Dendritic cell treated with granulocyte-macrophage colony-stimulating factor and Interleukin-4, amounts not matched to agents 40 ng/mL and 50 ng/mL, for 4 days (primary cell): ENCODE data around the gene NLGN1.

Experiments
- H3K27ac Mint-ChIP-seq: one replicate; pipeline ENCODE4 v1.8.0; 2022; ENCODE audit warnings: mild to moderate bottlenecking, mixed read lengths
- H3K27me3 Mint-ChIP-seq: one replicate; pipeline ENCODE4 v1.8.0; 2022; ENCODE audit warnings: mild to moderate bottlenecking, mixed read lengths
- H3K36me3 Mint-ChIP-seq: one replicate; pipeline ENCODE4 v1.8.0; 2022; ENCODE audit warnings: low read depth, mixed read lengths
- H3K4me1 Mint-ChIP-seq: one replicate; pipeline ENCODE4 v1.8.0; 2022; ENCODE audit warnings: low read depth, mixed read lengths
- H3K4me3 Mint-ChIP-seq: one replicate; pipeline ENCODE4 v1.8.0; 2022; ENCODE audit warnings: mild to moderate bottlenecking, moderate library complexity, mixed read lengths
- H3K9me3 Mint-ChIP-seq: one replicate; pipeline ENCODE4 v1.8.0; 2022; ENCODE audit warnings: mixed read lengths
- intact Hi-C: fragments of 100-400 bp; cut with micrococcal nuclease; formaldehyde crosslinking; loops from one replicate; pipeline ENCODE4 v1.15.0; 2022

NLGN1 gene

GRCh38 chr3:174068035-174068434, 670.5 kb downstream of the NLGN1 start:
- Mint-ChIP-seq H3K4me3 (no peak overlapping the region), H3K27ac (no peak overlapping the region), H3K36me3 (no peaks in the 10 kb centered on the region), H3K27me3 (no peaks in the 10 kb centered on the region), H3K9me3 (peaks cover 51% of the 10 kb centered on the region), H3K4me1 (no peaks in the 10 kb centered on the region)
- intact Hi-C loops, result no loop called here

GRCh38 chr3:174072675-174073074, 675.1 kb downstream of the NLGN1 start:
- peaks cover 37% of the 10 kb centered on the region for H3K9me3 Mint-ChIP-seq
- H3K4me1 Mint-ChIP-seq, result no peaks in the 10 kb centered on the region
- no peaks in the 10 kb centered on the region for H3K27me3 Mint-ChIP-seq
- H3K27ac Mint-ChIP-seq, result no peak overlapping the region
- H3K4me3 Mint-ChIP-seq, result no peak overlapping the region
- intact Hi-C loops, result no loop called here
- H3K36me3 Mint-ChIP-seq, result no peaks in the 10 kb centered on the region

DNA sequence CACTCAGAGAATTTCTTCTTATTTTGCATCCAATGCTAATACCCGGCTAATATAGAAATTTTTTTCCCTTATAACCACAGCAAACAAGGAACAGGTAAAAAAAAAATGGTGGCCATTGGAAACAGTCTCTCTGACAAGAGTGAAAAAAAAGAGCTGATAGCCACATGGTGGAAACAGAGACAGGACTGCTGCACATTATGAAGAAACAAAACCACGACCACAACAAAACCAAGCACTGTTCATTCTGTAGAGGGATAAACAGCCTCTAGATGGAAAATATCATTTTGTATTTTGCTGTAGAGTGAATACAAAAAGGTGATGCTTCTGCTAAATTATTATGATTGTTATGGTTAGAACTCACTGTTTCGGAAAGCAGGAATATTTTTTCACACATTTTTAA, 686.2 kb downstream of the NLGN1 start:
- no peak overlapping the region for H3K27ac Mint-ChIP-seq
- no peaks in the 10 kb centered on the region for H3K4me1 Mint-ChIP-seq
- no peak overlapping the region for H3K4me3 Mint-ChIP-seq
- no peaks in the 10 kb centered on the region for H3K36me3 Mint-ChIP-seq
- peaks cover 13% of the 10 kb centered on the region for H3K9me3 Mint-ChIP-seq
- intact Hi-C loops, result no loop called here
- no peaks in the 10 kb centered on the region for H3K27me3 Mint-ChIP-seq

DNA sequence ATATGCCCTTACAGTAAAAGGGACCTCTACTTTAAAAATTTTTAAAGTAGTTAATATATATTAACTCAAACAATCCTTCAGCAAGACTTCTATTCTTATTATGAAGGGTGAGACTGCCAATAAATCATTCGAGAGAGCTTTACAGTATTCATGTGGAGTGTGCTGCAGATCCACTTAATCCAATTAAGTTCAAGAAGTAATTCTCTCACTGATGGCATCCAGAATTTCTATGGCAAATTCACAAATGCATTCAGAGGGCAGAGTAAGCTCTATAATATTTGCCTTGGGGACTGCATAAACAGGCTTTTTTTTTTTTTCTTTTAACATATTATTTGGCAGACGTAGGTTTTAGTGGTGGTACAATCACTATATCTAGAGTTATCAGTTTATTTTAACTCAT, 692.0 kb downstream of the NLGN1 start:
- no peak overlapping the region for H3K4me3 Mint-ChIP-seq
- no peak overlapping the region for H3K27ac Mint-ChIP-seq
- no peaks in the 10 kb centered on the region for H3K36me3 Mint-ChIP-seq
- H3K4me1 Mint-ChIP-seq, result no peaks in the 10 kb centered on the region
- intact Hi-C loops, result no loop called here
- H3K27me3 Mint-ChIP-seq, result no peaks in the 10 kb centered on the region
- no peaks in the 10 kb centered on the region for H3K9me3 Mint-ChIP-seq

- Mint-ChIP-seq H3K4me3 (no peak overlapping the region), H3K4me1 (no peaks in the 10 kb centered on the region), H3K27ac (no peak overlapping the region), H3K36me3 (no peaks in the 10 kb centered on the region), H3K9me3 (no peaks in the 10 kb centered on the region), H3K27me3 (no peaks in the 10 kb centered on the region)
- intact Hi-C loops, result no loop called here
Measured at GRCh38 chr3:174094669-174095068, 697.1 kb downstream of the NLGN1 start.

DNA sequence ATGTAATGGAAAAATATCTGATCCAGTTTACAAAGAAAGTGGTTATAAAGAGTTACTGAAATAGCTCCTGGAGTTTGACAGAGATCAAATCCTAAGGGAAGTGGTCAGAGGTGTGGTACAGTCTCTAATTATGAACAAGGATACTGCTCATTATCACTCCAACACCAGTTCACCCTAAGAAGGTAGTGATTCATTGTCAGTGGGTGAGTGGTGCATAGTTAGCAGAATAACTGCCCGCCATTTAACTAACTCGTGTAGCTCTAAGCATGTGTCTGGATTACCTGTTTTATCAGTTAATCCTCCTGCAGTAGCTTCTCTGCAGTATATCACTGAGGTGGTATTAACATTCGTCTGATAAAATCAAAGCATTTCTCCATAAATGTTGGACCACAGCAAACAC, 700.1 kb downstream of the NLGN1 start:
- H3K27ac Mint-ChIP-seq, result no peak overlapping the region
- H3K27me3 Mint-ChIP-seq, result no peaks in the 10 kb centered on the region
- no peaks in the 10 kb centered on the region for H3K36me3 Mint-ChIP-seq
- intact Hi-C loops, result no loop called here
- H3K9me3 Mint-ChIP-seq, result no peaks in the 10 kb centered on the region
- no peak overlapping the region for H3K4me3 Mint-ChIP-seq
- no peaks in the 10 kb centered on the region for H3K4me1 Mint-ChIP-seq

DNA sequence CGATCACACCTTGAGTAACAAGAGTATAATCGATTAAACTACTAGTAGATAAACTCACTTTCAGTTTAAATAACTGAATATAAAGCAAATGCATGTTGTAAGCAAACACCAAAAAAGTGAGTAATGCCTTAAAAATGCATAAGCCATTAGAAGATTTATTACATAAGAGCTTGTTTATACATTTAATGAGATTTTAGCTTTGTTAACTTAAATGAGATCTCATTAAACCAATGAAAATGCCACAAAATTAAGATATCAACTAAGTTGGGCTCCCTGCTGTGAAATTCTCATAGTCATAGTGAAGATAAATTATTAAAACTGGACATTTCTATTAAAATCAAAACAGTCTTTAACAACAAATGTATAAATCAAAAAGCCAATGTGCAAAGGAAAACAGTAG, 701.2 kb downstream of the NLGN1 start:
- H3K27ac Mint-ChIP-seq, result no peak overlapping the region
- intact Hi-C loops, result no loop called here
- no peaks in the 10 kb centered on the region for H3K9me3 Mint-ChIP-seq
- no peaks in the 10 kb centered on the region for H3K4me1 Mint-ChIP-seq
- no peaks in the 10 kb centered on the region for H3K36me3 Mint-ChIP-seq
- H3K27me3 Mint-ChIP-seq, result no peaks in the 10 kb centered on the region
- no peak overlapping the region for H3K4me3 Mint-ChIP-seq

DNA sequence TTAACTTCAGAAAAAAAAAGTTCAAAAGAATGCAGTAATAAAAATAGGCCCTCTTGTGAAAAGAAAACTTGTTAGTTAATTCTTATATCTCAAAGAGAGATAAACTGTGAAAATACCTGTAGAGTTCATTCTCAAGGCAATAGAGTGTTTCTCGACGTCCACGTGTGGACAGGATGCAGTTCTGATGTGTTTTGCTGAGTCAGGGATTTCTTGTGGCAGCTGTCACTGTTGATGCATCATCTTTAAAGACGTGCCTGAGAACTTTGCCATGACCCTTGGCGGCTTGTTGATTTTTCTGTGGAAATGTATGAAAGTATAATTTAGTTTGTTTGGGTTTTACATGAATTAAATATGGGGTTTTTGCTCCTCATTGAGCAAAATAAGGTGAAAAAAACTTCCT, 702.2 kb downstream of the NLGN1 start:
- H3K27ac Mint-ChIP-seq, result no peak overlapping the region
- no peaks in the 10 kb centered on the region for H3K27me3 Mint-ChIP-seq
- intact Hi-C loops, result no loop called here
- no peaks in the 10 kb centered on the region for H3K4me1 Mint-ChIP-seq
- no peaks in the 10 kb centered on the region for H3K9me3 Mint-ChIP-seq
- H3K36me3 Mint-ChIP-seq, result no peaks in the 10 kb centered on the region
- H3K4me3 Mint-ChIP-seq, result no peak overlapping the region

DNA sequence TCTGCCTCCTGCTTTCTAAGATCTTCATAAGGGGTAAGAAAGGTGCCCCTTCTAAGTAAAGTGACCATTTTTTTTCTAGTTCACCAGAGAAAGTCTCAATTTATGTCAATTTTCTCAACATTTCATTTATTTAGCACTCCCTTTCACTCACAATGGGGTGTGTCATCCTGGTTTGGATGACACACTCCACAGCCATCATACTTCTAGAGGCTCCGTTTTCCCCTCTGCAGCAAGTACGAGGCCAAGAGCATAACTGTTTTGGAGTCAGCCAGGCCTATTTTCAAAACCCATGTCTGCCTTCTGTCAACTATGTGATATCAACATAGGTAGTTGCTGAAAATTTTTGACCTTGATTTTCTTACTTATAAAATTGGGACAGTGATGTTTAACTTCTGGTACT, 703.2 kb downstream of the NLGN1 start:
- Mint-ChIP-seq H3K9me3 (no peaks in the 10 kb centered on the region), H3K4me1 (no peaks in the 10 kb centered on the region), H3K36me3 (no peaks in the 10 kb centered on the region), H3K27me3 (no peaks in the 10 kb centered on the region), H3K27ac (no peak overlapping the region), H3K4me3 (no peak overlapping the region)
- intact Hi-C loops, result no loop called here

GRCh38 chr3:174101244-174101643, 703.7 kb downstream of the NLGN1 start:
- intact Hi-C loops, result no loop called here
- H3K27me3 Mint-ChIP-seq, result no peaks in the 10 kb centered on the region
- no peaks in the 10 kb centered on the region for H3K9me3 Mint-ChIP-seq
- no peak overlapping the region for H3K27ac Mint-ChIP-seq
- H3K36me3 Mint-ChIP-seq, result no peaks in the 10 kb centered on the region
- no peak overlapping the region for H3K4me3 Mint-ChIP-seq
- no peaks in the 10 kb centered on the region for H3K4me1 Mint-ChIP-seq

GRCh38 chr3:174102274-174102673, 704.7 kb downstream of the NLGN1 start:
- no peaks in the 10 kb centered on the region for H3K27me3 Mint-ChIP-seq

DNA sequence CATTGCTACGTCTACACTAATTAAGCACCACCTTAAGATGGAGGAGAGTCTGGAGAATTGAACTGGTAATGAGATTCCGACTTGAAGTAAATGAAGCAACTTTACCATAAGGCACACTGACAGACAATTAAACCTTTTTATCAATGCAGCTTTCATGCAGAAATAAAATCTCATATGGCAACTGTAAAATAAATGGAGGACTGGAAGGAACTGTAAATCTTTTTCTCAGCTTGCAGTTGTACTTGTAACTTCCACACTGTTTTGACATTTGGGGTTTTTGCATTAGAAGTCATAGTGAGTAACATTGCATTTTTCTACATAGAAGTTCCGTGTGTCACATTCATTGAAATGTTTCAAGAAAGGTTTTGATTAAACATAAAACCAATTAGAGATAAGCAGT, 705.3 kb downstream of the NLGN1 start:
- no peaks in the 10 kb centered on the region for H3K27me3 Mint-ChIP-seq
- intact Hi-C loops, result no loop called here
- no peaks in the 10 kb centered on the region for H3K9me3 Mint-ChIP-seq
- no peak overlapping the region for H3K27ac Mint-ChIP-seq
- no peak overlapping the region for H3K4me3 Mint-ChIP-seq
- H3K4me1 Mint-ChIP-seq, result no peaks in the 10 kb centered on the region
- H3K36me3 Mint-ChIP-seq, result no peaks in the 10 kb centered on the region

More at GRCh38 chr3:174102274-174102673, 704.7 kb downstream of the NLGN1 start:
- H3K9me3 Mint-ChIP-seq, result no peaks in the 10 kb centered on the region
- H3K36me3 Mint-ChIP-seq, result no peaks in the 10 kb centered on the region
- H3K4me1 Mint-ChIP-seq, result no peaks in the 10 kb centered on the region
- H3K27ac Mint-ChIP-seq, result no peak overlapping the region
- H3K4me3 Mint-ChIP-seq, result no peak overlapping the region
- intact Hi-C loops, result no loop called here

- Mint-ChIP-seq H3K27me3 (no peaks in the 10 kb centered on the region), H3K36me3 (no peaks in the 10 kb centered on the region), H3K27ac (no peak overlapping the region), H3K4me3 (no peak overlapping the region), H3K9me3 (peaks cover 8% of the 10 kb centered on the region), H3K4me1 (no peaks in the 10 kb centered on the region)
- intact Hi-C loops, result no loop called here
Measured at GRCh38 chr3:174110761-174111160, 713.2 kb downstream of the NLGN1 start.

DNA sequence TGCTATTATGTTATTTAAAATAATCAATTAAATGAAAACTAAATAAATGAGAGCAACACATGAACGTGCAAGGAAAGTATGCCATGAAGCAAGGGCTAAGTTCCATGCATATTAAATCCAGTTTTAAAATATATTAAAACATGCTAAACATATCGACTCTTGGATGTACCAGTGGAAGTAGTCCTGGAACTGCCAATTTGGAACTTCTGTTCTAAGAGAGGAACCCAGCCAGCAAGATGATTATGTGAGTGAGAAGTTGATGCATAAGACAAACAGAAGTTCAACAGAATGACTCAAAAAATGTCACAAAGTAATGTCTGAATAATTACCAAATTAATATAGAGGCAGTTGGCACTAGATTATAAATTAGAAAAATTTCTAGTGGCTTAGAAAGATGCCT, 714.2 kb downstream of the NLGN1 start:
- H3K9me3 Mint-ChIP-seq, result peaks cover 8% of the 10 kb centered on the region
- no peaks in the 10 kb centered on the region for H3K36me3 Mint-ChIP-seq

DNA sequence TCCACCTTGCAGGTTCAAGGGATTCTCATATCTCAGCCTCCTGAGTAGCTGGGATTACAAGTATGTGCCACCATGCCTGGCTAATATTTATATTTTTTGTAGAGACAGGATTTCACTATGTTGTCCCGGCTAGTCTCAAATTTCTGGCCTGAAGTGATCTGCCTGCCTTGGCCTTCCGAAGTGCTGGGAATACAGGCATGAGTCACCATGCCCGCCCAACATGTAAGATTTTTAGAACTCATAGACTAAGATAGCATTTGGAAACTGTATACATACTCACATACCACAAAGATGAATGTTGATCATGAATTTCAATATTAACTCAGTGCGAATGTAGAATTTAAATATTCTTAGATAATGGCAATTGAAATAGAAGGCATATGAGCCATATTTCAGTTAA, 718.9 kb downstream of the NLGN1 start:
- Mint-ChIP-seq H3K27ac (no peak overlapping the region), H3K36me3 (no peaks in the 10 kb centered on the region), H3K27me3 (no peaks in the 10 kb centered on the region), H3K4me1 (no peaks in the 10 kb centered on the region), H3K4me3 (no peak overlapping the region), H3K9me3 (peaks cover 8% of the 10 kb centered on the region)
- intact Hi-C loops, result no loop called here

More for the DNA sequence above, 714.2 kb downstream of the NLGN1 start:
- H3K4me3 Mint-ChIP-seq, result no peak overlapping the region
- intact Hi-C loops, result no loop called here
- H3K27ac Mint-ChIP-seq, result no peak overlapping the region
- H3K4me1 Mint-ChIP-seq, result no peaks in the 10 kb centered on the region
- no peaks in the 10 kb centered on the region for H3K27me3 Mint-ChIP-seq
